ENCODE data around the gene ITGB1BP1.

The ITGB1BP1 gene

DNA sequence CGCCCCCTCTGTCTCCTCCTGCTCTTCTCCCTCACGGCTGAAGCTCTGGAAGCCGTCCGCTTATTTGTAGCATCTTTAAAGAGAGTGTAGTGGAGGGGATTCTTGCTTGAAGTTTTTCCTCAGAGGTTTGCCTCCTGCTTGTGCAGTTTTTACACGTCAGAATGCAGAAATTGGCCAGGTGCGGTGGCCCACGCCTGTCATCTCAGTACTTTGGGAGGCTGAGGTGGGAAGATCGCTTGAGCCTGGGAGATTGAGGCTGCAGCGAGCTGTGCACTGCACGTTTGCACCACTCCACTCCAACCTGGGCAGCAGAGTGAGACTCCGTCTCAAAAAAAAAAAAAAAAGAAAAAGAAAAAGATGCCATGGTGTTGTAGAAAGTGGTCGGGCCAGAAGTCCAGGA is 69.0 kb downstream of the ITGB1BP1 start:
- DNase-seq (ENCODE audit: low read depth in 2 of 3, low spot score in 2 of 3) = no peak

All from activated CD8-positive, alpha-beta memory T cell treated with anti-CD3 and anti-CD28 coated beads for 48 hours (primary cell).